Spleen (tissue), 11 donors: ENCODE data around the gene PRSS27. TPM values are rescaled to one million over a fixed set of nuclear protein-coding genes. Genes with fewer than 3 reads are reported as not detected.
"Not testable (repeated sequence)": the region's sequence is repeated elsewhere in the genome, so short reads cannot be mapped to it uniquely, and the experiment has no call there.

ENCODE experiments used
- DNase-seq: peaks from one replicate; pipeline ENCODE4 v3.0.0-alpha.2; 2020
- H3K27ac ChIP-seq, 8 donors: fragments of 200-600 bp; sonication (generic) in 7 of 8; 1 replicate in 4 of 8; 2 replicates in 4 of 8; pipeline versions ENCODE4 v1.5.0 to v1.8.0; 2016 to 2021; ENCODE audit warnings: inconsistent platforms in 4 of 8, mild to moderate bottlenecking in 4 of 8, moderate library complexity in 1 of 8
- H3K27me3 ChIP-seq, 7 donors: fragments of 200-600 bp; sonication (generic) in 6 of 7; replicated peaks in 1 of 7; 1 replicate in 4 of 7; 2 replicates in 3 of 7; pipeline versions ENCODE4 v1.5.0 to v1.8.0; 2016 to 2021; ENCODE audit warnings: inconsistent platforms in 3 of 7, mild to moderate bottlenecking in 1 of 7
- H3K36me3 ChIP-seq, 6 donors: fragments of 200-600 bp; sonication (generic) in 5 of 6; 1 replicate in 4 of 6; 2 replicates in 2 of 6; pipeline versions ENCODE4 v1.5.0 to v1.8.0; 2016 to 2021; ENCODE audit warnings: inconsistent platforms in 2 of 6
- H3K4me1 ChIP-seq, 6 donors: fragments of 200-600 bp; sonication (generic) in 5 of 6; 1 replicate in 3 of 6; 2 replicates in 3 of 6; pipeline versions ENCODE4 v1.5.0 to v1.8.0; 2016 to 2021; ENCODE audit warnings: inconsistent platforms in 3 of 6
- H3K4me3 ChIP-seq, 8 donors: fragments of 200-600 bp; sonication (generic) in 7 of 8; 1 replicate in 4 of 8; 2 replicates in 4 of 8; pipeline versions ENCODE4 v1.5.0 to v1.8.0; 2016 to 2021; ENCODE audit warnings: inconsistent platforms in 4 of 8, mild to moderate bottlenecking in 4 of 8, moderate library complexity in 2 of 8
- H3K9me3 ChIP-seq, 8 donors: fragments of 200-600 bp; sonication (generic) in 7 of 8; 1 replicate in 4 of 8; 2 replicates in 4 of 8; pipeline versions ENCODE4 v1.5.0 to v1.8.0; 2016 to 2021; ENCODE audit warnings: inconsistent platforms in 4 of 8
- CTCF ChIP-seq, 11 experiments: fragments of 200-600 bp in 7 of 11; fragments of 450-650 bp in 4 of 11; sonication (generic) in 4 of 11; IDR thresholded peaks in 8 of 11; conservative IDR thresholded peaks in 3 of 11; 1 replicate in 7 of 11; 2 replicates in 4 of 11; pipeline versions ENCODE4 v1.4.0 to v1.8.0; 2016 to 2021; ENCODE audit warnings: antibody characterized with exemption in 11 of 11, inconsistent platforms in 4 of 11, mild to moderate bottlenecking in 1 of 11
- POLR2A ChIP-seq, 3 donors: fragments of 450-650 bp; IDR thresholded peaks; one replicate each; pipeline ENCODE4 v1.5.1; 2017; ENCODE audit warnings: antibody characterized with exemption in 3 of 3, mild to moderate bottlenecking in 1 of 3
- POLR2AphosphoS5 ChIP-seq, 3 donors: sonication (generic); formaldehyde crosslinking; IDR thresholded peaks; one replicate each; pipeline ENCODE4 v1.5.1; 2017; ENCODE audit warnings: antibody characterized with exemption in 3 of 3
- WGBS, 5 donors: extraction: QIAGEN DNeasy Blood & Tissue Kit in 3 of 5; methylation state at CpG; one replicate each; pipeline versions ENCODE4 v1.1.5 to v1.1.7; 2013 to 2018; 5-methylcytosine and 5-hydroxymethylcytosine counted together
- intact Hi-C: fragments of 100-400 bp; cut with DNase I; formaldehyde crosslinking; loops from one replicate; pipeline ENCODE4 v1.15.0; 2023; ENCODE audit warnings: low total_unique reads
- polyA plus RNA-seq, 3 donors: library from polyadenylated mRNA; stranded (reverse); fragments of 200-250 nt; gene quantifications; one replicate each; pipeline ENCODE4 v1.2.1, GENCODE V29; 2013
- total RNA-seq, 7 donors: library from RNA; depleted of rRNA in 3 of 7; stranded (reverse); fragments of >200 nt in 3 of 7; fragmentation: NEBNext Ultra II Directional in 4 of 7; extraction: Animal tissue kit (Norgen Biotek cat#: 25700) in 4 of 7; gene quantifications; one replicate each; pipeline versions ENCODE4 v1.1.0 to v1.2.1, GENCODE V29; 2016 to 2021
- donor health status: healthy with polysubstance abuse.
- donor health status: DM: no; HTN: no; CAD: no; lungs with moderate emphysema.
- donor health status: DM: no; HTN: no; CAD: no.
- donor health status: Bipolar disorder and iron deficiency.
- donor health status: healthy.
- donor health status: DM: no; HTN: no; CAD: no.
- donor health status: DM: yes; HTN: yes; CAD: no.

Gene PRSS27
- total and polyA plus RNA-seq, 10 donors: 0.84 to 2.1 (median 1.2) TPM

DNA sequence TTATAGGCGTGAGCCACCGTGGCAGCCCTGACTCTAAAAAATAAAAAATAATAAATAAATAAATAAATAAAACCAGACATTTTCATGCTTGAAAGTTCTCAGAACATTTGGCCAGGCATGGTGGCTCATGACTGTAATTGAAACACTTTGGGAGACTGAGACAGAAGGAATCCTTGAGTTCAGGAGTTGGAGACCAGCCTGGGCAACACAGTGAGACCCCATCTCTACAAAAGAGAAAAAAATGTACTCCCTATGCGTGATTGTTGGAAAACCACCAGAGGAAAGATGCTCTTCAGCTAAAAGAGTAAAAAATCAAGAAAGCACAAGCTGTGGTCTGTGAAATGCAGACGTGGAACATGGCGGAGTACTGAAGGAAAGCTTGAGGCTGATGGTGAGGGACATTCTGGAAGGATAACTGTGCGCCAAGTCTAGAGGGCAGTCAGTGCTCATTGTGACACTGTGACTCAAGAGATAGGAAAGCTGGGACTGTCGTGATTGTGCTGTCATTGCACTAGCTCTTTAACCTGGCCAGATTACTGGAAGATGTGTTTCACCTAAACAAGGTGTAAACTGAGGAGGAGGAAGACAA lies 4.2 kb upstream of the PRSS27 start:
- intact Hi-C loops: no loop called here

GRCh38 chr16:2721634-2722173 lies 1.7 kb upstream of the PRSS27 start:
- 33 to 41% (median 38%) methylated on average over 14 of the region's 14 CpGs for WGBS, 5 donors
- H3K9me3 ChIP-seq, H3K27me3 ChIP-seq, intact Hi-C loops, H3K36me3 ChIP-seq: not testable (repeated sequence)
- TF ChIP-seq CTCF (IDR thresholded peaks at IDR 0.05 in 8 of 11, conservative IDR thresholded peaks at IDR 0.05 in 3 of 11): peak in 1 of 11 experiments; percentile 42
- Histone ChIP-seq H3K27ac (peak overlapping the region; percentile 80 to 94 (median 88)), H3K4me1 (peaks cover 0 to 34% (median 18%) of the 10 kb centered on the region in 6 donors), H3K4me3 (peak overlapping the region; percentile 60 to 81 (median 62))
- peak; percentile 56 for DNase-seq

More for the DNA sequence above, 4.2 kb upstream of the PRSS27 start:
- no peaks in the 10 kb centered on the region for H3K36me3 ChIP-seq
- H3K4me1 ChIP-seq: peaks cover 0 to 26% (median 18%) of the 10 kb centered on the region in 6 donors
- no peak for TF ChIP-seq POLR2A (IDR thresholded peaks at IDR 0.05)
- no peak for TF ChIP-seq POLR2AphosphoS5 (IDR thresholded peaks at IDR 0.05)
- no peak for TF ChIP-seq CTCF (IDR thresholded peaks at IDR 0.05 in 8 of 11, conservative IDR thresholded peaks at IDR 0.05 in 3 of 11)
- WGBS, 5 donors: 83 to 90% (median 87%) methylated on average over 7 of the region's 7 CpGs
- DNase-seq: no peak
- H3K9me3 ChIP-seq: no peaks in the 10 kb centered on the region
- H3K27ac ChIP-seq: no peak overlapping the region
- no peak overlapping the region for H3K4me3 ChIP-seq
- H3K27me3 ChIP-seq: peaks cover 0 to 9% (median 4%) of the 10 kb centered on the region in 7 donors

DNA sequence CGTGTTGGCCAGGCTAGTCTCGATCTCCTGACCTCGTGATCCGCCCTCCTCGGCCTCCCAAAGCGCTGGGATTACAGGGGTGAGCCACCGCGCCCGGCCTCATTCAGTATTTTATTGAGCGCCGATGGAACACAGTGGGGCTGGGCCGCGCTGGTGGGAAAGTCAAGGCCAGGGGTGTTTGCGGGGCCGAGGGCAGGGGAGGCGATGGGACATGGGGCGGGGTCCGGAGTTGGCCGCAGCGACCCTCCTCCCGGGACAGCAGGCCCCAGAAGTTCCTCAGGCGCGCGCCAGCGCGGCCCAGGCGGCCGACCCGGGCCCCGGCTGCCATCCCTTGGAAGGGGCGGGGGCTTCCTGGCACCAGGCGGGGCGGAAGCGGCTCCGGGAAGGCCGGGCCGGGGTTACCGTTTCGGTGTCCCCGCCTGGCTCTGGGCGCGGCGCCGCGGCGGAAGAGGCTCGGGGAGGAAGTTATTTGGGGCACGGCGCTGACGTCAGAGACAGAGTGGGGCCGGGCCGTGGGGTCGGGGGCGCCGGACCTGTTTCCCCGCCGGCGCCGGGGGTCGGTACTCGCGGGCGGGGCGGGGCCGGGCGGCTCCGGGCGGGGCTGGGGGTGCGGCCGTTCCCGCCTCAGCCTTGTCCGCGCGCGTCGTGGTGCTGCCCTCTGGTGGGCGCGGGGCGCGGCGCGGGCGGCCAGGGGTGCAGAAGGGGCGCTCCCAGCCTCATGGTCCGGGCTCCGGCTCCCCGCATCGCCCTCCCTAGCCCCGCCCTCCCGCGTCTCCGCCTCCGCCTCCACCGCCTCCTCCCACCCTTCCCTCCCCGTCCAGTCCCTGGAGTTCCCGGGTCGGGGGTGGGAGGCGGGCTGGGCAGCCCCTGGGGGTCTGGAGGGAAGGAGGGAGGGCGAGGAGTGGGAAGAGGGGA lies 952 bp upstream of the PRSS27 start:
- Histone ChIP-seq H3K4me3 (peak overlapping the region; percentile 60 to 81 (median 62)), H3K27ac (peak overlapping the region; percentile 80 to 94 (median 88)), H3K36me3 (no peaks in the 10 kb centered on the region), H3K9me3 (no peaks in the 10 kb centered on the region), H3K4me1 (peaks cover 0 to 38% (median 18%) of the 10 kb centered on the region in 6 donors), H3K27me3 (peaks cover 0 to 10% (median 4%) of the 10 kb centered on the region in 7 donors)
- 1 to 5% (median 2%) methylated on average over 51 to 98 of the region's 99 CpGs for WGBS, 5 donors
- peak; percentile 96 for DNase-seq
- intact Hi-C loops: no loop called here
- peak in 1 of 3 donors; percentile 12 for TF ChIP-seq POLR2A (IDR thresholded peaks at IDR 0.05)
- TF ChIP-seq POLR2AphosphoS5 (IDR thresholded peaks at IDR 0.05): peak; percentile 72 to 88 (median 74)
- peak; percentile 16 to 97 (median 87) for TF ChIP-seq CTCF (IDR thresholded peaks at IDR 0.05 in 8 of 11, conservative IDR thresholded peaks at IDR 0.05 in 3 of 11)
